GM18507 (cell line): ENCODE results near the gene NRF1.
"Not testable (repeated sequence)": the region's sequence is repeated elsewhere in the genome, so short reads cannot be mapped to it uniquely, and the experiment has no call there.

ENCODE experiments used
- DNase-seq: peaks from one replicate; pipeline ENCODE4 v3.0.0; 2011; ENCODE audit warnings: low read depth; ENCODE audit not compliant: insufficient read length; ENCODE audit errors: extremely low spot score
- FAIRE-seq: peaks from 2 replicates; lab custom pipeline; 2011; peaks lifted over from hg19 to GRCh38; lab: Jason Lieb, UNC

Gene NRF1

GRCh38 chr7:129640400-129640799 is 28.9 kb downstream of the NRF1 start:
- no peak for FAIRE-seq
- no peak for DNase-seq

GRCh38 chr7:129642871-129643549 is 31.5 kb downstream of the NRF1 start:
- DNase-seq, result no peak
- FAIRE-seq, result no peak

DNA sequence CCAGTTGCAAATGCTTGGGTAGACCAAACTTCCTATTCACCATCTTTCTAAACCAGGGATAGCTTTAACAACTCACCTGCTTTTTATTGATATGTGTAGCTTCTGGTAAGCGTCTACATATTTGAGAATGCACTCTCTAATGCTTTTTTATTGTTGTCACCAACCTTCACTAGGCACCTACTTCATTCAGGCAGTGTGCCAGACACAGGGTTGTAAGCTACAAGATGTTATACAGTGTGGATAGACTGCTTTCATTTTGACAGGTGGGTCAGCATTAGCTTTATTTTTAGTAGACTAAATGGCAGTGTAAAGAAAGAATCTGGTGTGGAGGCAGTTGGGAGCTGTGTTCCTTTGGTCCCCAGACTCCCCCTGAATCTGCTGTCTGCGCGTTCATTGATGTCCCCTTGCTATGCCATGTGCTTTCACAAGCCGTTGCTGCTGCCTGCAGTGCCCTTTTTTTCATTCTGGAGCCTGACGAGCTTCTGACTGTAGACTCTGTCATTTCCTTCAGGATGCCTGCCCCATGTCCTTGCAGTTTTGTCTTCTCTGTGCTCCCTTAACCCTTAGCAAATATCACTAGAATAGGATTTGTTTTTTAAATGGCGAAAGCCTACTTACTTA is 32.1 kb downstream of the NRF1 start:
- DNase-seq, result no peak
- FAIRE-seq, result no peak

- DNase-seq (no peak), FAIRE-seq (peak; percentile 15)
Measured at GRCh38 chr7:129644634-129645230, 33.2 kb downstream of the NRF1 start.

GRCh38 chr7:129646369-129647021 is 35.0 kb downstream of the NRF1 start:
- DNase-seq (no peak), FAIRE-seq (no peak)

- no peak for FAIRE-seq
- no peak for DNase-seq
Measured at GRCh38 chr7:129649128-129649690, 37.7 kb downstream of the NRF1 start.

- FAIRE-seq (no peak), DNase-seq (no peak)
Measured at GRCh38 chr7:129650056-129650758, 38.7 kb downstream of the NRF1 start.

GRCh38 chr7:129652914-129653313 is 41.4 kb downstream of the NRF1 start:
- FAIRE-seq, result peak; percentile 56
- DNase-seq, result no peak

- DNase-seq (no peak), FAIRE-seq (peak; percentile 51)
Measured at GRCh38 chr7:129655811-129656210, 44.3 kb downstream of the NRF1 start.

DNA sequence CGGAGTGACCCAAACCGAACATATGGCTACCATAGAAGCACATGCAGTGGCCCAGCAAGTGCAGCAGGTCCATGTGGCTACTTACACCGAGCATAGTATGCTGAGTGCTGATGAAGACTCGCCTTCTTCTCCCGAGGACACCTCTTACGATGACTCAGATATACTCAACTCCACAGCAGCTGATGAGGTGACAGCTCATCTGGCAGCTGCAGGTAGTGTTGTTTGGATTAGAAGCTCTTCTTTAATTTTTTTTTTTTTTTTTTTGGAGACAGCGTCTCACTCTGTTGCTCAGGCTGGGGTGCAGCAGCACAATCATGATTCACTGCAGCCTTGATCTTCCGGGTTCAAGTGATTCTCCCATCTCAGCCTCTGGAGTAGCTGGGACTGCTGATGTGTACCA is 45.8 kb downstream of the NRF1 start:
- FAIRE-seq (no peak), DNase-seq (no peak)

GRCh38 chr7:129659907-129660306 is 48.4 kb downstream of the NRF1 start:
- not testable (repeated sequence) for FAIRE-seq, DNase-seq

- DNase-seq, result no peak
- FAIRE-seq, result no peak
Measured at GRCh38 chr7:129661645-129662182, 50.2 kb downstream of the NRF1 start.

- not testable (repeated sequence) for FAIRE-seq
Measured at GRCh38 chr7:129663240-129663639, 51.7 kb downstream of the NRF1 start.

DNA sequence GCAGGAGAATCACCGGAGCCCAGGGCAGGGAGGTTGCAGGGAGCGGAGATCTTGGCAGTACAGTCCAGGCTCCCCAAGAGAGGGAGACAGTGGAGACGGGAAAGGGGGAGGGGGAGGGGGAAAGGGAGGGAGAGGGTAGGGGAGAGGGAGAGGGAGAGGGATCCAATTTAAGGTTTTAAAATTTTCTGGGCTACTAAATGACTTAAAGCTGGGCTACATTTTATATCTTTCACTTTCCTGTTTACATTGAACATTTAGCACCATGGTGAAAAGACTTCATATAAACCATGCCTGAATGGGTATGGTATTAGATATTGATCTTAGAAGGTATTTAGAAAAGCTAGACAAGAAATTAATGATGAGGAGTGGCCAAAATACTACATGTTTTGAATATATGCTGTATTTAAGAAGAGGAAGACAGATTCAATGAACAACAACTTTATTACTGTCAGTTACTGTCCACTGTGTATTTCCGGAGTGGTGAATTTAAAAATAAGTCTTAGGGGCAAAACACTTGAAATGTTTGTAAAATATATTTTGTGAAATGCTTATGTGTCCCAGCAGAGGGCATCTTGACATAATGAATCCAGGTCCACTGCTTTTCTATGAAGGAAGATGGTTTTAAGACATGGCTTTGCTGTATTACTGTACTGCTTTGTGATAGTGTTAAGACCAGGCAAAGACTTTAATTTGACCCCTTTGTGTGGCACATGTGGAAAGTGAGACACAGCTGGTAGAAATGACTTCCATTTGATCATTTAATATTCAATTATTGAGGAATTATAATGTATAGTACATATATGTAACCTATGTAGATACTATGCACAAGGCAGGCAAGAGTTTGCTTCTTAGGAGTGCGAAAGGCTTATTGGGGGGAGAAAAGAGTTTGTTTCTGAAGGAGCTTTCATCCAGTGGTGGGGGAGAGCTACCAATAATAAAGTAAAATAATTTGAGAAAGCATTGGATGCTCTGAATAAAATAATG is 52.8 kb downstream of the NRF1 start:
- peak; percentile 51 for FAIRE-seq
- DNase-seq, result no peak

More at GRCh38 chr7:129663240-129663639, 51.7 kb downstream of the NRF1 start:
- not testable (repeated sequence) for DNase-seq

GRCh38 chr7:129665013-129665401 is 53.5 kb downstream of the NRF1 start:
- DNase-seq, result no peak

DNA sequence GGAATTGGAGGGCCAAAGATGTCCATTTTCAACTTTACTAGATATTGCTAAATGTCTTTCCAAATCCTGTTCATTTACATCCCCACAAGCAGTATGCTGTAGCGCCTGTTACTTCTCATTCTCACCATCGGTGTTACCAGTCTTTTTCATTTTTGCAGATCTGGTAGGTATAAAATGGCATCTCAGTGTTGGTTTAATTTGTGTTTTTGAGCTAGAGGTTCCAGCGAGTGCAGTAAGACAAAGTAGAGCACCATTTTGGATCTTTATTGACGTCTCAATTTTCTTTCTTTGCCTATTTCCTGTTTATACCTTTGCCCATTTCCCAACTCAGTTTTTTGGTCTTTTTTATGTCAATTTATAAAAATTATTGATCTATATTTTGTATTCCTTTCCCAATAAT is 55.6 kb downstream of the NRF1 start:
- no peak for FAIRE-seq
- DNase-seq, result no peak

More at GRCh38 chr7:129665013-129665401, 53.5 kb downstream of the NRF1 start:
- FAIRE-seq, result no peak

GRCh38 chr7:129667551-129667950 is 56.0 kb downstream of the NRF1 start:
- DNase-seq (no peak), FAIRE-seq (no peak)

DNA sequence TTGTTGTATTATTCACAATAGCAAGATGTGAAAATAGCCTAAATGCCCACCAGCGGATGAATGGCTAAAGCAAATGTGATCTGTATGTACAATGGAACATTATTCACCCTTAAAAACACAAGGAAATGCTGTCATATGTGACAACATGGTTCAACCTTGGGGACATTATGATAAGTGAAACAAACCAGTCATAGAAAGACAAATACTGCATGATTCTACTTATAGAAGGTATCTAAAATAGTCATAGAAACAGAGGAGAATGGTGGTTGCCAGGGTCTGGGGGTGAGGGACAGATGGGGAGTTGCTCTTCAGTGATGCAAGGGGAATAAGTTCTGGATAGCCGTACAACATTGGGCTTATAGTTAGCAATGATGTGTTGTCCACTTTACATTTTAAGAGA is 58.4 kb downstream of the NRF1 start:
- no peak for FAIRE-seq
- DNase-seq, result no peak
